GM12878 (cell line): ENCODE data around the gene MRPL37. TPM values are rescaled to one million over a fixed set of nuclear protein-coding genes. Genes with fewer than 3 reads are reported as not detected.

ENCODE experiments used
- ATAC-seq: fragments of 200-7000 bp; cut with Tn5 transposase; 3 replicates; pipeline ENCODE4 v1.9.1; 2020; ENCODE audit warnings: mild to moderate bottlenecking, moderate library complexity
- BruUV-seq: library from RNA; stranded (reverse); fragments of 400-500 nt; replicated peaks from 2 replicates; lab custom pipeline; 2021; lab: Mats Ljungman, UMichigan
- CTCF ChIA-PET: fragments of 300-600 bp; sonication (Branson Sonifier 250); formaldehyde crosslinking; extraction: SDS; loops from one replicate; lab custom pipeline; 2021; ENCODE audit warnings: inconsistent platforms; lab: Yijun Ruan, JAX
- POLR2A ChIA-PET: fragments of 350-600 bp; formaldehyde crosslinking; extraction: SDS; loops from one replicate; lab custom pipeline; 2021; ENCODE audit warnings: inconsistent platforms; lab: Charles Lee
- RAD21 ChIA-PET: fragments of 300-600 bp; sonication (Branson Sonifier 250); formaldehyde crosslinking; loops from one replicate; lab custom pipeline; 2023; ENCODE audit warnings: antibody characterized with exemption; ENCODE audit not compliant: unreplicated experiment; lab: Charles Lee
- SMC1A ChIA-PET: fragments of 300-600 bp; sonication (Branson Sonifier 250); formaldehyde crosslinking; loops from one replicate; lab custom pipeline; 2023; ENCODE audit not compliant: unreplicated experiment, uncharacterized antibody; lab: Charles Lee
- DNase-seq: peaks from one replicate; pipeline ENCODE4 v3.0.0-alpha.2; 2011; ENCODE audit warnings: low read depth, low spot score
- FAIRE-seq: peaks from 3 replicates; lab custom pipeline; 2011; peaks lifted over from hg19 to GRCh38; lab: Jason Lieb, UNC
- H2AFZ ChIP-seq: 2 replicates; pipeline ENCODE4 v1.6.0; 2011; ENCODE audit warnings: low read depth, low read length, control low read depth; ENCODE audit not compliant: control insufficient read depth
- H3K27ac ChIP-seq: 2 replicates; pipeline ENCODE4 v1.5.1; 2011; ENCODE audit warnings: control low read depth; ENCODE audit not compliant: control insufficient read depth, insufficient read depth
- H3K27me3 ChIP-seq, 2 experiments: replicated peaks in 1 of 2; 2 replicates each; pipeline versions ENCODE4 v1.6.0 to v1.6.1; 2011; ENCODE audit warnings: low read length in 1 of 2; ENCODE audit not compliant: control insufficient read depth in 2 of 2, insufficient read depth in 2 of 2
- H3K36me3 ChIP-seq, 2 experiments: 2 replicates each; pipeline ENCODE4 v1.5.1; 2011; ENCODE audit warnings: low read length in 1 of 2; ENCODE audit not compliant: control insufficient read depth in 2 of 2, insufficient read depth in 2 of 2
- H3K4me1 ChIP-seq: 2 replicates; pipeline ENCODE4 v1.6.1; 2011; ENCODE audit warnings: mild to moderate bottlenecking, low read length, moderate library complexity, mixed read lengths; ENCODE audit not compliant: control insufficient read depth, insufficient read depth
- H3K4me2 ChIP-seq: 2 replicates; pipeline ENCODE4 v1.6.0; 2011; ENCODE audit warnings: control low read depth; ENCODE audit not compliant: control insufficient read depth, insufficient read depth
- H3K4me3 ChIP-seq: fragments of 200-600 bp; sonication (generic); 2 replicates; pipeline ENCODE4 v1.5.1; 2016
- H3K79me2 ChIP-seq: 2 replicates; pipeline ENCODE4 v1.6.0; 2011; ENCODE audit warnings: low read length; ENCODE audit not compliant: control insufficient read depth, insufficient read depth
- H3K9ac ChIP-seq: 2 replicates; pipeline ENCODE4 v1.8.0; 2011; ENCODE audit warnings: low read length, control low read depth, mixed read lengths; ENCODE audit not compliant: control insufficient read depth, insufficient read depth
- H3K9me3 ChIP-seq: replicated peaks from 3 replicates; pipeline ENCODE4 v1.5.1; 2011; ENCODE audit warnings: mild to moderate bottlenecking, low read length; ENCODE audit not compliant: control insufficient read depth, insufficient read depth
- H4K20me1 ChIP-seq: 2 replicates; pipeline ENCODE4 v1.6.0; 2011; ENCODE audit not compliant: control insufficient read depth, insufficient read depth
- ATF7 ChIP-seq: fragments of 450-650 bp; IDR thresholded peaks from 2 replicates; pipeline ENCODE4 v1.6.1; 2016; ENCODE audit warnings: low read depth, mild to moderate bottlenecking
- BACH1 ChIP-seq: fragments of 450-650 bp; IDR thresholded peaks from 2 replicates; pipeline ENCODE4 v1.6.1; 2017; ENCODE audit warnings: mild to moderate bottlenecking, borderline replicate concordance
- CREM ChIP-seq: IDR thresholded peaks from 2 replicates; pipeline ENCODE4 v1.6.1; 2014; ENCODE audit warnings: antibody characterized with exemption, low read depth
- E4F1 ChIP-seq: fragments of 450-650 bp; IDR thresholded peaks from 2 replicates; pipeline ENCODE4 v1.6.1; 2018; ENCODE audit warnings: borderline replicate concordance, mild to moderate bottlenecking; ENCODE audit not compliant: partially characterized antibody
- EP300 ChIP-seq, 2 experiments: fragments of 150-350 bp in 1 of 2; IDR thresholded peaks; 2 replicates each; pipeline ENCODE4 v1.6.1; 2011 to 2012; ENCODE audit warnings: low read depth in 2 of 2, low read length in 2 of 2, borderline replicate concordance in 1 of 2, improper control_type of control experiment in 1 of 2, inconsistent platforms in 1 of 2; ENCODE audit not compliant: control insufficient read depth in 1 of 2
- FOXM1 ChIP-seq: IDR thresholded peaks from 2 replicates; pipeline ENCODE4 v1.6.1; 2012; ENCODE audit warnings: low read depth, mild to moderate bottlenecking, inconsistent platforms, low read length, moderate library complexity
- JUNB ChIP-seq: IDR thresholded peaks from 2 replicates; pipeline ENCODE4 v1.6.1; 2016; ENCODE audit warnings: antibody characterized with exemption, mild to moderate bottlenecking
- JUND ChIP-seq: IDR thresholded peaks from 2 replicates; pipeline ENCODE4 v1.6.1; 2012; ENCODE audit warnings: low read depth, mild to moderate bottlenecking, low read length, improper control_type of control experiment, moderate library complexity
- MYC ChIP-seq: IDR thresholded peaks from 2 replicates; pipeline ENCODE4 v1.6.1; 2011; ENCODE audit warnings: mild to moderate bottlenecking, low read length, moderate library complexity, inconsistent platforms; ENCODE audit not compliant: insufficient read depth, insufficient replicate concordance, insufficient read length, severe bottlenecking
- NFYA ChIP-seq: IDR thresholded peaks from 2 replicates; pipeline ENCODE4 v1.6.1; 2011; ENCODE audit warnings: low read depth, mild to moderate bottlenecking, low read length, improper control_type of control experiment, borderline replicate concordance
- NRF1 ChIP-seq: conservative IDR thresholded peaks from 2 replicates; pipeline ENCODE4 v1.6.1; 2011; ENCODE audit warnings: mild to moderate bottlenecking, low read depth, low read length, improper control_type of control experiment
- PAX5 ChIP-seq: IDR thresholded peaks from 2 replicates; pipeline ENCODE4 v1.6.1; 2011; ENCODE audit warnings: low read depth, low read length, borderline replicate concordance
- RCOR1 ChIP-seq: conservative IDR thresholded peaks from 2 replicates; pipeline ENCODE4 v1.6.1; 2012; ENCODE audit warnings: low read depth, low read length, improper control_type of control experiment
- STAT1 ChIP-seq: fragments of 450-650 bp; conservative IDR thresholded peaks from 2 replicates; pipeline ENCODE4 v1.6.1; 2014; ENCODE audit warnings: antibody characterized with exemption, mild to moderate bottlenecking
- SUPT20H ChIP-seq: IDR thresholded peaks from 2 replicates; pipeline ENCODE4 v1.6.1; 2011; ENCODE audit warnings: low read depth, mild to moderate bottlenecking, low read length, moderate library complexity, borderline replicate concordance; ENCODE audit not compliant: control insufficient read depth
- USF1 ChIP-seq: IDR thresholded peaks from 2 replicates; pipeline ENCODE4 v1.6.1; 2011; ENCODE audit warnings: borderline replicate concordance, low read depth, mild to moderate bottlenecking, moderate library complexity, mixed read lengths, low read length; ENCODE audit not compliant: insufficient read depth; ENCODE audit errors: extremely low read length
- YBX1 ChIP-seq: fragments of 450-650 bp; IDR thresholded peaks from 2 replicates; pipeline ENCODE4 v1.6.1; 2016; ENCODE audit warnings: antibody characterized with exemption
- ZBED1 ChIP-seq: IDR thresholded peaks from 2 replicates; pipeline ENCODE4 v1.6.1; 2016; ENCODE audit warnings: borderline replicate concordance
- ZNF207 ChIP-seq: fragments of 450-650 bp; IDR thresholded peaks from 2 replicates; pipeline ENCODE4 v1.6.1; 2014; ENCODE audit warnings: antibody characterized with exemption, mild to moderate bottlenecking, borderline replicate concordance
- ZSCAN29 ChIP-seq: fragments of 450-650 bp; IDR thresholded peaks from 2 replicates; pipeline ENCODE4 v1.6.1; 2017; ENCODE audit warnings: mild to moderate bottlenecking, moderate library complexity
- WGBS: methylation state at CpG from one replicate; pipeline ENCODE4 v1.1.6; 2016; ENCODE audit warnings: low lambda C conversion rate; ENCODE audit not compliant: insufficient replicate concordance, insufficient coverage; ENCODE audit errors: missing lambda C conversion rate; 5-methylcytosine and 5-hydroxymethylcytosine counted together
- in situ Hi-C: fragments of 300-500 bp; cut with MboI; formaldehyde crosslinking; loops from 9 replicates; pipeline ENCODE4 v1.14.3; 2018; ENCODE audit warnings: mixed read lengths
- intact Hi-C: fragments of 100-400 bp; cut with micrococcal nuclease; formaldehyde crosslinking; loops from one replicate; pipeline ENCODE4 v1.14.2; 2022; ENCODE audit not compliant: unreplicated experiment
- polyA plus RNA-seq, 11 experiments: library from polyadenylated mRNA; depleted of rRNA in 4 of 11; unstranded in 6 of 11; stranded (reverse) in 5 of 11; fragments of >200 nt; fragmentation: Nextera tagmentation in 4 of 11; fragmentation: Illumina TruSeq in 1 of 11; extraction: Ambion mirVana in 4 of 11; extraction: Trizol in 1 of 11; gene quantifications; 1 replicate in 1 of 11; 2 replicates in 10 of 11; pipeline versions ENCODE4 v1.2.1 to v1.2.3, GENCODE V29; 2011 to 2016; ENCODE audit warnings: inconsistent platforms in 2 of 11, missing spikeins in 2 of 11, low read depth in 1 of 11
- total RNA-seq, 4 experiments: library from RNA; depleted of rRNA in 3 of 4; stranded (reverse); fragments of >200 nt in 3 of 4; fragmentation: Illumina TruSeq in 1 of 4; extraction: Trizol in 1 of 4; gene quantifications; 2 replicates each; pipeline versions ENCODE4 v1.2.1 to v1.2.3, GENCODE V29; 2013 to 2021

MRPL37 gene
- total and polyA plus RNA-seq, 10 of the 15 experiments (the other 5 are each of a cell fraction or from before 2014, with no cell fraction given) = 41.4 to 217 (median 159) TPM

GRCh38 chr1:54221867-54222484 is 22.0 kb downstream of the MRPL37 start:
- H3K27ac ChIP-seq = no peak overlapping the region
- peaks cover 13 to 16% of the 10 kb centered on the region in 2 experiments for H3K36me3 ChIP-seq
- no peaks in the 10 kb centered on the region for H3K9me3 ChIP-seq
- SMC1A ChIA-PET = no interaction called here
- no peak overlapping the region for H3K9ac ChIP-seq
- no peak overlapping the region for H3K4me3 ChIP-seq
- TF ChIP-seq ATF7 (no peak), ZNF207 (no peak), YBX1 (no peak), FOXM1 (no peak), ZBED1 (no peak), NFYA (no peak), PAX5 (no peak), JUND (no peak), BACH1 (no peak), RCOR1 (no peak), E4F1 (no peak), SUPT20H (no peak), JUNB (no peak), NRF1 (no peak), CREM (no peak), ZSCAN29 (no peak), MYC (no peak), EP300 (IDR thresholded peaks at IDR 0.05; ENCODE audit: borderline replicate concordance in 1 of 2, control insufficient read depth in 1 of 2, low read depth in 2 of 2, low read length in 2 of 2) (no peak), USF1 (no peak), STAT1 (no peak)
- H3K79me2 ChIP-seq = no peaks in the 10 kb centered on the region
- DNase-seq = no peak
- no peaks in the 10 kb centered on the region for H4K20me1 ChIP-seq
- CTCF ChIA-PET = no interaction called here
- intact Hi-C loops = no loop called here
- no peak for FAIRE-seq
- H3K27me3 ChIP-seq = no peaks in the 10 kb centered on the region
- H3K4me1 ChIP-seq = no peaks in the 10 kb centered on the region
- POLR2A ChIA-PET = no interaction called here
- no peak overlapping the region for H2AFZ ChIP-seq
- ATAC-seq = no peak
- 90% methylated on average over 7 of the region's 7 CpGs for WGBS
- H3K4me2 ChIP-seq = no peak overlapping the region
- in situ Hi-C loops = no loop called here
- RAD21 ChIA-PET = no interaction called here
- BruUV-seq = no TSS peak
